Neural crest cell (in vitro differentiated cells): ENCODE results near the gene DCP1A. TPM values are rescaled to one million over a fixed set of nuclear protein-coding genes. Genes with fewer than 3 reads are reported as not detected.

Experiments
- DNase-seq: peaks from one replicate; pipeline ENCODE4 v3.0.0; 2021; ENCODE audit warnings: low read depth, mixed read lengths, low spot score
- H3K27ac Mint-ChIP-seq: one replicate; pipeline ENCODE4 v1.8.0; 2021; ENCODE audit warnings: mild to moderate bottlenecking, mixed read lengths; ENCODE audit not compliant: unreplicated experiment
- H3K27me3 Mint-ChIP-seq: 2 replicates; pipeline ENCODE4 v1.8.0; 2021; ENCODE audit warnings: low read depth, mild to moderate bottlenecking, mixed read lengths
- H3K36me3 Mint-ChIP-seq: 2 replicates; pipeline ENCODE4 v1.8.0; 2021; ENCODE audit warnings: low read depth, mild to moderate bottlenecking, mixed read lengths
- H3K4me1 Mint-ChIP-seq: 2 replicates; pipeline ENCODE4 v1.8.0; 2021; ENCODE audit warnings: mixed read lengths
- H3K4me3 Mint-ChIP-seq: one replicate; pipeline ENCODE4 v1.8.0; 2021; ENCODE audit warnings: mild to moderate bottlenecking, mixed read lengths
- H3K9me3 Mint-ChIP-seq: 2 replicates; pipeline ENCODE4 v1.8.0; 2021; ENCODE audit warnings: mixed read lengths
- total RNA-seq: library from RNA; stranded (reverse); gene quantifications from 2 replicates; pipeline ENCODE4 v1.2.1, GENCODE V29; 2021
- TF ChIP-seq, protein P1 (sequence below): fragments of 200-600 bp; sonication (generic); conservative IDR thresholded peaks from 2 replicates; pipeline ENCODE4 v1.5.0; 2021; ENCODE audit warnings: antibody characterized with exemption, mild to moderate bottlenecking

DCP1A gene
- total RNA-seq, 1 donor from 2014 or later, result 30.0 TPM

- H3K27ac Mint-ChIP-seq, result no peak overlapping the region
- TF ChIP-seq, protein P1, sequence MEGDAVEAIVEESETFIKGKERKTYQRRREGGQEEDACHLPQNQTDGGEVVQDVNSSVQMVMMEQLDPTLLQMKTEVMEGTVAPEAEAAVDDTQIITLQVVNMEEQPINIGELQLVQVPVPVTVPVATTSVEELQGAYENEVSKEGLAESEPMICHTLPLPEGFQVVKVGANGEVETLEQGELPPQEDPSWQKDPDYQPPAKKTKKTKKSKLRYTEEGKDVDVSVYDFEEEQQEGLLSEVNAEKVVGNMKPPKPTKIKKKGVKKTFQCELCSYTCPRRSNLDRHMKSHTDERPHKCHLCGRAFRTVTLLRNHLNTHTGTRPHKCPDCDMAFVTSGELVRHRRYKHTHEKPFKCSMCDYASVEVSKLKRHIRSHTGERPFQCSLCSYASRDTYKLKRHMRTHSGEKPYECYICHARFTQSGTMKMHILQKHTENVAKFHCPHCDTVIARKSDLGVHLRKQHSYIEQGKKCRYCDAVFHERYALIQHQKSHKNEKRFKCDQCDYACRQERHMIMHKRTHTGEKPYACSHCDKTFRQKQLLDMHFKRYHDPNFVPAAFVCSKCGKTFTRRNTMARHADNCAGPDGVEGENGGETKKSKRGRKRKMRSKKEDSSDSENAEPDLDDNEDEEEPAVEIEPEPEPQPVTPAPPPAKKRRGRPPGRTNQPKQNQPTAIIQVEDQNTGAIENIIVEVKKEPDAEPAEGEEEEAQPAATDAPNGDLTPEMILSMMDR, result no peak
- DNase-seq, result no peak
- H3K9me3 Mint-ChIP-seq, result no peaks in the 10 kb centered on the region
- peaks cover 9% of the 10 kb centered on the region for H3K36me3 Mint-ChIP-seq
- H3K4me3 Mint-ChIP-seq, result no peak overlapping the region
- peaks cover 28% of the 10 kb centered on the region for H3K4me1 Mint-ChIP-seq
- no peaks in the 10 kb centered on the region for H3K27me3 Mint-ChIP-seq
These were observed 5.0 kb downstream of the DCP1A start for GRCh38 chr3:53342353-53342752.

GRCh38 chr3:53337167-53337940 is 10.0 kb downstream of the DCP1A start:
- Mint-ChIP-seq H3K27me3 (no peaks in the 10 kb centered on the region), H3K27ac (no peak overlapping the region), H3K36me3 (peaks cover 21% of the 10 kb centered on the region), H3K9me3 (no peaks in the 10 kb centered on the region), H3K4me1 (no peaks in the 10 kb centered on the region), H3K4me3 (no peak overlapping the region)
- DNase-seq, result no peak
- TF ChIP-seq, protein P1, result no peak

DNA sequence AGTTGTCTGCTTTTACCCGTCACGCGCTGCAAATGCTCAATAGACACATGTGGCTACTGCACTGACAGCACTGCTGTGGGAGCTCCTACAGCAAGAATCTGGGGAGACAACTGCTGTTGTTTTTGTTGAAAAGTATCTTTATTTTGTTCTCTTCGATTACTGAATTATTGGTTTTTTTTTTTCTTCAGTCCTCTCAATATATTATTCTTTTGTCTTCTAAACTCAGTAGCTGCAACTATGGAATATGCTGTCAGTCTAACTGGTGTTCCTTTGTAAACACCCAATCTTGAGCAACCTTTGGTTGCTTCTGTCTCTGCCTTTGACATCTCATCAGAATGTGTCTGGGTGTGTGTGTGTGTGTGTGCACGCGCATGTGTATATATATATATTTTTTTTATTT is 12.6 kb downstream of the DCP1A start:
- TF ChIP-seq, protein P1, result no peak
- Mint-ChIP-seq H3K36me3 (peaks cover 19% of the 10 kb centered on the region), H3K4me1 (no peaks in the 10 kb centered on the region), H3K4me3 (no peak overlapping the region), H3K27me3 (no peaks in the 10 kb centered on the region), H3K9me3 (no peaks in the 10 kb centered on the region), H3K27ac (no peak overlapping the region)
- no peak for DNase-seq

DNA sequence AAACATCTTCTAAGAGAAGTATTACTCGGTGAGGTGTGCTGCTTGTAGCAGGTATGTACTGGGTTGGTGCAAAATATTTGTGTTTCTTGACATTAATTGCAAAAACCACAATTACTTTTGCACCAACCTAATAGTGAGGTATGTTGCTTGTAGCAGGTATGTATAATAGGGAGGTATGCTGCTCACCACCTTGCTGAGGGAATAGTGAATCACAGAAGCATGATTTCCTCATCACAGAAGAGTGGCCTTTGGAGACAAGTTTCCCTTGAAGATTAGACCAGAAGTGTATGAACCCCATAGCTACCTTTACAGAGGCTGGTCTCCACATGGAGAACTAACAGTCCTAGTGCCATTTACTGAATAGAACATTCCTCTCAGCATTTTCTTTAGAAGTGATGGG is 15.5 kb downstream of the DCP1A start:
- H3K27ac Mint-ChIP-seq, result no peak overlapping the region
- H3K27me3 Mint-ChIP-seq, result no peaks in the 10 kb centered on the region
- TF ChIP-seq, protein P1, result no peak
- no peaks in the 10 kb centered on the region for H3K9me3 Mint-ChIP-seq
- H3K36me3 Mint-ChIP-seq, result peaks cover 22% of the 10 kb centered on the region
- no peak for DNase-seq
- no peaks in the 10 kb centered on the region for H3K4me1 Mint-ChIP-seq
- H3K4me3 Mint-ChIP-seq, result no peak overlapping the region

DNA sequence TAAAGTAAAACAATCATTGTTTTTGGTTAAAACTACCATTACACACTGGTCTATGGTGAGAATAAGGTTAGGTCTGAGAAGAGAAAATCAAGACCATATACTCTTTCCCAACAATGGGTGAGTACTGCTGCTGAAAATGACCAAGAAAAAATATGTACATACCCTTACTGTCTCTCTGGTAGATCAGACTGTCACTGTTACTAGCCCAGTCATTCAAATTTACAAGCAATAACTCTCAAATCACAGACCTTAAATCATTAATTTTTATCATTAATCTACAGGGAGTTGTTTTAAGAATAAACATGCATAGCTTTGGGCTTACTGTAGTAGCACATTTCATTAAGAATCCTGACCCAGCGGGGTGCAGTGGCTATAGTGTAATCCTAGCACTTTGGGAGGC is 17.4 kb downstream of the DCP1A start:
- Mint-ChIP-seq H3K36me3 (peaks cover 24% of the 10 kb centered on the region), H3K4me1 (no peaks in the 10 kb centered on the region), H3K27me3 (no peaks in the 10 kb centered on the region), H3K4me3 (no peak overlapping the region), H3K9me3 (no peaks in the 10 kb centered on the region), H3K27ac (no peak overlapping the region)
- no peak for DNase-seq
- TF ChIP-seq, protein P1, result no peak
